HepG2 (cell line): ENCODE results near the gene NID1. TPM values are rescaled to one million over a fixed set of nuclear protein-coding genes. Genes with fewer than 3 reads are reported as not detected.

Experiments used
- CBX2 ChIP-seq, 2 experiments: fragments of 200-600 bp in 1 of 2; sonication (generic); formaldehyde crosslinking in 1 of 2; IDR thresholded peaks; 2 replicates each; pipeline versions ENCODE4 v1.7.0 to v1.8.1; 2018 to 2022; ENCODE audit warnings: low read depth in 2 of 2, low read length in 1 of 2, mild to moderate bottlenecking in 1 of 2, missing genetic modification reagents in 1 of 2
- CEBPG ChIP-seq: IDR thresholded peaks from 2 replicates; pipeline ENCODE4 v1.6.1; 2016
- FOXA1 ChIP-seq, 2 experiments: fragments of 450-650 bp in 1 of 2; sonication (generic) in 1 of 2; formaldehyde crosslinking in 1 of 2; IDR thresholded peaks; 2 replicates each; pipeline versions ENCODE4 v1.4.0 to v1.6.1; 2016 to 2020; ENCODE audit warnings: missing genetic modification reagents in 1 of 2
- GFI1 ChIP-seq: sonication (generic); formaldehyde crosslinking; IDR thresholded peaks from 2 replicates; pipeline ENCODE4 v1.5.0; 2020; ENCODE audit warnings: missing genetic modification reagents, mild to moderate bottlenecking, borderline replicate concordance
- MTA3 ChIP-seq: sonication (generic); formaldehyde crosslinking; IDR thresholded peaks from 2 replicates; pipeline ENCODE4 v1.4.0; 2020; ENCODE audit warnings: missing genetic modification reagents
- NFKB2 ChIP-seq: sonication (generic); formaldehyde crosslinking; IDR thresholded peaks from 2 replicates; pipeline ENCODE4 v1.4.0; 2020; ENCODE audit warnings: missing genetic modification reagents, borderline replicate concordance
- NR2F2 ChIP-seq: IDR thresholded peaks from 2 replicates; pipeline ENCODE4 v1.6.1; 2012; ENCODE audit warnings: low read depth, inconsistent platforms, borderline replicate concordance
- PAF1 ChIP-seq: IDR thresholded peaks from 2 replicates; pipeline ENCODE4 v1.6.1; 2016; ENCODE audit warnings: missing genetic modification reagents, missing compliant biosample characterization
- POGZ ChIP-seq: sonication (generic); formaldehyde crosslinking; IDR thresholded peaks from 2 replicates; pipeline ENCODE4 v1.4.0; 2020; ENCODE audit warnings: mild to moderate bottlenecking, missing genetic modification reagents
- SUZ12 ChIP-seq: fragments of 150-350 bp; IDR thresholded peaks from 2 replicates; pipeline ENCODE4 v1.6.1; 2014; ENCODE audit warnings: low read depth, low read length
- ZFY ChIP-seq: sonication (generic); formaldehyde crosslinking; IDR thresholded peaks from 2 replicates; pipeline ENCODE4 v1.4.0; 2020; ENCODE audit warnings: missing genetic modification reagents
- ZNF263 ChIP-seq: sonication (generic); formaldehyde crosslinking; IDR thresholded peaks from 2 replicates; pipeline ENCODE4 v1.4.0; 2020; ENCODE audit warnings: missing genetic modification reagents
- ZNF264 ChIP-seq: sonication (generic); formaldehyde crosslinking; IDR thresholded peaks from 2 replicates; pipeline ENCODE4 v1.4.0; 2020; ENCODE audit warnings: missing genetic modification reagents
- ZNF331 ChIP-seq: sonication (generic); formaldehyde crosslinking; IDR thresholded peaks from 2 replicates; pipeline ENCODE4 v1.4.0; 2020; ENCODE audit warnings: missing genetic modification reagents
- ZNF350 ChIP-seq: sonication (generic); formaldehyde crosslinking; IDR thresholded peaks from 2 replicates; pipeline ENCODE4 v1.4.0; 2020; ENCODE audit warnings: mild to moderate bottlenecking, low read depth, missing genetic modification reagents, borderline replicate concordance
- ZNF607 ChIP-seq: sonication (generic); formaldehyde crosslinking; IDR thresholded peaks from 2 replicates; pipeline ENCODE4 v1.5.1; 2020; ENCODE audit warnings: missing genetic modification reagents, mild to moderate bottlenecking, borderline replicate concordance
- polyA plus RNA-seq, 8 experiments: library from polyadenylated mRNA; depleted of rRNA in 3 of 8; stranded (reverse) in 7 of 8; unstranded in 1 of 8; fragments of >200 nt; fragmentation: Illumina TruSeq in 4 of 8; extraction: Trizol in 4 of 8; gene quantifications; 2 replicates each; pipeline versions ENCODE4 v1.2.1 to v1.2.3, GENCODE V29; 2011 to 2016; ENCODE audit warnings: low read depth in 4 of 8, missing spikeins in 1 of 8, mixed read lengths in 1 of 8; ENCODE audit not compliant: insufficient read depth in 1 of 8
- total RNA-seq, 5 experiments: library from RNA; depleted of rRNA; stranded (reverse); fragments of >200 nt; fragmentation: Illumina TruSeq; extraction: Trizol; gene quantifications; 2 replicates each; pipeline ENCODE4 v1.2.3, GENCODE V29; 2016; ENCODE audit warnings: low read depth in 1 of 5
- TF ChIP-seq, protein P1 (sequence below): IDR thresholded peaks from 2 replicates; pipeline ENCODE4 v1.6.1; 2016; ENCODE audit warnings: missing compliant biosample characterization, missing genetic modification reagents, borderline replicate concordance
- TF ChIP-seq, protein P2 (sequence below): sonication (generic); formaldehyde crosslinking; IDR thresholded peaks from 2 replicates; pipeline ENCODE4 v1.4.0; 2020; ENCODE audit warnings: missing genetic modification reagents
- TF ChIP-seq, protein P3 (sequence below): IDR thresholded peaks from 2 replicates; pipeline ENCODE4 v1.4.0; 2020; ENCODE audit warnings: mild to moderate bottlenecking, missing genetic modification reagents
- TF ChIP-seq, protein P4 (sequence below): IDR thresholded peaks from 2 replicates; pipeline ENCODE4 v1.6.1; 2016; ENCODE audit warnings: mild to moderate bottlenecking, missing biosample characterization, missing genetic modification reagents
- TF ChIP-seq, protein P5 (sequence below): sonication (generic); formaldehyde crosslinking; IDR thresholded peaks from 2 replicates; pipeline ENCODE4 v1.4.0; 2020; ENCODE audit warnings: missing genetic modification reagents, borderline replicate concordance

Gene NID1
- total and polyA plus RNA-seq, 2 of the 13 experiments (the other 11 are each of a cell fraction or from before 2014, with no cell fraction given): 50.2 to 56.1 TPM

DNA sequence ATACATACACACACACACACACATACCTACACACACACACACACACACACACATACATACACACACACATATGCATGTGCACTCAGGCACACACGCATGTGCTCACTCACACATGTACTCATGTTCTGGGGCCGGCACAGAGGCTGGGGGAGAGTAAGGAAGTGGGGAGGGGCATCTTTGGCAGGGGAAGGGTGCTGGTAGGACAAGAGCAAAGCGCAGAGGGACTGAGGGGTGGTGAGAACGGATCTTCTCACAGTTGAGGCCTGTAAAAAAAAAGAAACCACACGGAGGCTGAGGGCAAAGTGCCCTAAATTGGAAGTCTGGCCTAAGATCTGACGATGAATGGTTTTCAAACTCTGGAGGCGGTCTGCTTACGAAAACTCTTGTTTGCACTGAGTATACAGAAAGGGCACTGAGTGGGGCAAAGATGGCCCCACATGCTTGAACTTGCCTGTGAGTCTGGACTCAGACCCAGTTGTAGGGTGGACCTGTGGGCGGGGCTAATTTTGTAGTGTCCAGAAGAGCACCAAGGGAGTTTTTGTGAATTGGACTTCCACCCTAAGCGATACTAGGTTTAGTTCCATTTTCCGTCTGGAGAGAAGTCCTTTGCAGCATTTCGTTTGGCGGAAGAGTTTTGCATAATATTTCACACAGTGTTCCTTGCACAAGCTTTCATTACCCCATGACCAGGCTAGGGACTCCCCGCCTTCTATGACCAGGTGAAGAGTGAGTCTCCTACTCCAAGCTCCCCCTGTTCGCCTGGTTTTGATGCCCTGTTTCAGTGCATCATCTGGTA is 118.9 kb downstream of the NID1 start (continued):
- TF ChIP-seq ZNF607: no peak
- TF ChIP-seq ZNF264 (CRISPR knock-in tag): peak; percentile 59; the same call in 1 of the 2 replicates
- TF ChIP-seq SUZ12: no peak
- peak; percentile 49; the same call in 1 of the 2 replicates for TF ChIP-seq ZFY (CRISPR knock-in tag)
- no peak for TF ChIP-seq PAF1 (CRISPR knock-in tag)
- no peak for TF ChIP-seq MTA3 (CRISPR knock-in tag)
- TF ChIP-seq, protein P1, sequence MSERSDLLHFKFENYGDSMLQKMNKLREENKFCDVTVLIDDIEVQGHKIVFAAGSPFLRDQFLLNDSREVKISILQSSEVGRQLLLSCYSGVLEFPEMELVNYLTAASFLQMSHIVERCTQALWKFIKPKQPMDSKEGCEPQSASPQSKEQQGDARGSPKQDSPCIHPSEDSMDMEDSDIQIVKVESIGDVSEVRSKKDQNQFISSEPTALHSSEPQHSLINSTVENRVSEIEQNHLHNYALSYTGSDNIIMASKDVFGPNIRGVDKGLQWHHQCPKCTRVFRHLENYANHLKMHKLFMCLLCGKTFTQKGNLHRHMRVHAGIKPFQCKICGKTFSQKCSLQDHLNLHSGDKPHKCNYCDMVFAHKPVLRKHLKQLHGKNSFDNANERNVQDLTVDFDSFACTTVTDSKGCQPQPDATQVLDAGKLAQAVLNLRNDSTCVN (CRISPR knock-in tag): 0 out of 2 replicates have a peak, but pooled peaks have one; percentile 22
- TF ChIP-seq, protein P2, sequence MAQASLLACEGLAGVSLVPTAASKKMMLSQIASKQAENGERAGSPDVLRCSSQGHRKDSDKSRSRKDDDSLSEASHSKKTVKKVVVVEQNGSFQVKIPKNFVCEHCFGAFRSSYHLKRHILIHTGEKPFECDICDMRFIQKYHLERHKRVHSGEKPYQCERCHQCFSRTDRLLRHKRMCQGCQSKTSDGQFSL (CRISPR knock-in tag): 0 out of 2 replicates have a peak, but pooled peaks have one; percentile 46
- TF ChIP-seq, protein P3, sequence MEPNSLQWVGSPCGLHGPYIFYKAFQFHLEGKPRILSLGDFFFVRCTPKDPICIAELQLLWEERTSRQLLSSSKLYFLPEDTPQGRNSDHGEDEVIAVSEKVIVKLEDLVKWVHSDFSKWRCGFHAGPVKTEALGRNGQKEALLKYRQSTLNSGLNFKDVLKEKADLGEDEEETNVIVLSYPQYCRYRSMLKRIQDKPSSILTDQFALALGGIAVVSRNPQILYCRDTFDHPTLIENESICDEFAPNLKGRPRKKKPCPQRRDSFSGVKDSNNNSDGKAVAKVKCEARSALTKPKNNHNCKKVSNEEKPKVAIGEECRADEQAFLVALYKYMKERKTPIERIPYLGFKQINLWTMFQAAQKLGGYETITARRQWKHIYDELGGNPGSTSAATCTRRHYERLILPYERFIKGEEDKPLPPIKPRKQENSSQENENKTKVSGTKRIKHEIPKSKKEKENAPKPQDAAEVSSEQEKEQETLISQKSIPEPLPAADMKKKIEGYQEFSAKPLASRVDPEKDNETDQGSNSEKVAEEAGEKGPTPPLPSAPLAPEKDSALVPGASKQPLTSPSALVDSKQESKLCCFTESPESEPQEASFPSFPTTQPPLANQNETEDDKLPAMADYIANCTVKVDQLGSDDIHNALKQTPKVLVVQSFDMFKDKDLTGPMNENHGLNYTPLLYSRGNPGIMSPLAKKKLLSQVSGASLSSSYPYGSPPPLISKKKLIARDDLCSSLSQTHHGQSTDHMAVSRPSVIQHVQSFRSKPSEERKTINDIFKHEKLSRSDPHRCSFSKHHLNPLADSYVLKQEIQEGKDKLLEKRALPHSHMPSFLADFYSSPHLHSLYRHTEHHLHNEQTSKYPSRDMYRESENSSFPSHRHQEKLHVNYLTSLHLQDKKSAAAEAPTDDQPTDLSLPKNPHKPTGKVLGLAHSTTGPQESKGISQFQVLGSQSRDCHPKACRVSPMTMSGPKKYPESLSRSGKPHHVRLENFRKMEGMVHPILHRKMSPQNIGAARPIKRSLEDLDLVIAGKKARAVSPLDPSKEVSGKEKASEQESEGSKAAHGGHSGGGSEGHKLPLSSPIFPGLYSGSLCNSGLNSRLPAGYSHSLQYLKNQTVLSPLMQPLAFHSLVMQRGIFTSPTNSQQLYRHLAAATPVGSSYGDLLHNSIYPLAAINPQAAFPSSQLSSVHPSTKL (CRISPR knock-in tag): peak; percentile 60
- TF ChIP-seq ZNF331 (CRISPR knock-in tag): peak; percentile 31; the same call in 1 of the 2 replicates
- TF ChIP-seq, protein P4, sequence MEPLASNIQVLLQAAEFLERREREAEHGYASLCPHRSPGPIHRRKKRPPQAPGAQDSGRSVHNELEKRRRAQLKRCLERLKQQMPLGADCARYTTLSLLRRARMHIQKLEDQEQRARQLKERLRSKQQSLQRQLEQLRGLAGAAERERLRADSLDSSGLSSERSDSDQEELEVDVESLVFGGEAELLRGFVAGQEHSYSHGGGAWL: no peak
- no peak for TF ChIP-seq NFKB2 (CRISPR knock-in tag)
- TF ChIP-seq NR2F2: peak; percentile 67; the same call in 1 of the 2 replicates
- peak; percentile 41; the same call in 1 of the 2 replicates for TF ChIP-seq CEBPG (CRISPR knock-in tag)
- TF ChIP-seq FOXA1 (IDR thresholded peaks at IDR 0.05): no peak
- peak; percentile 61; the same call in 1 of the 2 replicates for TF ChIP-seq FOXA1 (CRISPR knock-in tag; IDR thresholded peaks at IDR 0.05)
- 0 out of 2 replicates have a peak, but pooled peaks have one; percentile 26 for TF ChIP-seq ZNF263 (CRISPR knock-in tag)
- TF ChIP-seq GFI1: 0 out of 2 replicates have a peak, but pooled peaks have one; percentile 23
- TF ChIP-seq, protein P5, sequence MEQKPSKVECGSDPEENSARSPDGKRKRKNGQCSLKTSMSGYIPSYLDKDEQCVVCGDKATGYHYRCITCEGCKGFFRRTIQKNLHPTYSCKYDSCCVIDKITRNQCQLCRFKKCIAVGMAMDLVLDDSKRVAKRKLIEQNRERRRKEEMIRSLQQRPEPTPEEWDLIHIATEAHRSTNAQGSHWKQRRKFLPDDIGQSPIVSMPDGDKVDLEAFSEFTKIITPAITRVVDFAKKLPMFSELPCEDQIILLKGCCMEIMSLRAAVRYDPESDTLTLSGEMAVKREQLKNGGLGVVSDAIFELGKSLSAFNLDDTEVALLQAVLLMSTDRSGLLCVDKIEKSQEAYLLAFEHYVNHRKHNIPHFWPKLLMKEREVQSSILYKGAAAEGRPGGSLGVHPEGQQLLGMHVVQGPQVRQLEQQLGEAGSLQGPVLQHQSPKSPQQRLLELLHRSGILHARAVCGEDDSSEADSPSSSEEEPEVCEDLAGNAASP (CRISPR knock-in tag): peak; percentile 33; the same call in 1 of the 2 replicates
- no peak for TF ChIP-seq CBX2 (IDR thresholded peaks at IDR 0.05; ENCODE audit: low read depth, low read length)
- TF ChIP-seq CBX2 (CRISPR knock-in tag; IDR thresholded peaks at IDR 0.05; ENCODE audit: low read depth): no peak
- 0 out of 2 replicates have a peak, but pooled peaks have one; percentile 18 for TF ChIP-seq ZNF350 (CRISPR knock-in tag)
- no peak for TF ChIP-seq POGZ (CRISPR knock-in tag)
